Measurements from ENCODE around the gene AGA.

- TF ChIP-seq POLR2A (IDR thresholded peaks at IDR 0.05) = no peak
- TF ChIP-seq, protein P1, sequence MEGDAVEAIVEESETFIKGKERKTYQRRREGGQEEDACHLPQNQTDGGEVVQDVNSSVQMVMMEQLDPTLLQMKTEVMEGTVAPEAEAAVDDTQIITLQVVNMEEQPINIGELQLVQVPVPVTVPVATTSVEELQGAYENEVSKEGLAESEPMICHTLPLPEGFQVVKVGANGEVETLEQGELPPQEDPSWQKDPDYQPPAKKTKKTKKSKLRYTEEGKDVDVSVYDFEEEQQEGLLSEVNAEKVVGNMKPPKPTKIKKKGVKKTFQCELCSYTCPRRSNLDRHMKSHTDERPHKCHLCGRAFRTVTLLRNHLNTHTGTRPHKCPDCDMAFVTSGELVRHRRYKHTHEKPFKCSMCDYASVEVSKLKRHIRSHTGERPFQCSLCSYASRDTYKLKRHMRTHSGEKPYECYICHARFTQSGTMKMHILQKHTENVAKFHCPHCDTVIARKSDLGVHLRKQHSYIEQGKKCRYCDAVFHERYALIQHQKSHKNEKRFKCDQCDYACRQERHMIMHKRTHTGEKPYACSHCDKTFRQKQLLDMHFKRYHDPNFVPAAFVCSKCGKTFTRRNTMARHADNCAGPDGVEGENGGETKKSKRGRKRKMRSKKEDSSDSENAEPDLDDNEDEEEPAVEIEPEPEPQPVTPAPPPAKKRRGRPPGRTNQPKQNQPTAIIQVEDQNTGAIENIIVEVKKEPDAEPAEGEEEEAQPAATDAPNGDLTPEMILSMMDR (IDR thresholded peaks at IDR 0.05) = no peak
These were observed 36.7 kb downstream of the AGA start for GRCh38 chr4:177405508-177405907.
